Neuron (in vitro differentiated cells): Measurements from ENCODE around the gene B4GALT1.

ENCODE experiments used
- H2AFZ ChIP-seq: one replicate; pipeline ENCODE4 v1.6.1; 2013; ENCODE audit warnings: low read depth, mild to moderate bottlenecking, inconsistent platforms, low read length, moderate library complexity
- H3K27me3 ChIP-seq: one replicate; pipeline ENCODE4 v1.6.1; 2013; ENCODE audit warnings: low read length; ENCODE audit not compliant: insufficient read depth
- H3K36me3 ChIP-seq: one replicate; pipeline ENCODE4 v1.6.1; 2013; ENCODE audit warnings: low read length; ENCODE audit not compliant: insufficient read depth
- H3K4me1 ChIP-seq: one replicate; pipeline ENCODE4 v1.6.1; 2013; ENCODE audit warnings: low read length; ENCODE audit not compliant: insufficient read depth
- H3K4me3 ChIP-seq: 2 replicates; pipeline ENCODE4 v1.5.1; 2013; ENCODE audit warnings: mild to moderate bottlenecking, low read length, moderate library complexity
- H3K9me3 ChIP-seq: one replicate; pipeline ENCODE4 v1.6.1; 2013; ENCODE audit warnings: low read length

The B4GALT1 gene

GRCh38 chr9:33151601-33152000 is 15.5 kb downstream of the B4GALT1 start:
- Histone ChIP-seq H3K4me3 (no peak overlapping the region), H2AFZ (no peak overlapping the region), H3K36me3 (no peaks in the 10 kb centered on the region), H3K4me1 (no peaks in the 10 kb centered on the region), H3K27me3 (no peaks in the 10 kb centered on the region), H3K9me3 (no peaks in the 10 kb centered on the region)

DNA sequence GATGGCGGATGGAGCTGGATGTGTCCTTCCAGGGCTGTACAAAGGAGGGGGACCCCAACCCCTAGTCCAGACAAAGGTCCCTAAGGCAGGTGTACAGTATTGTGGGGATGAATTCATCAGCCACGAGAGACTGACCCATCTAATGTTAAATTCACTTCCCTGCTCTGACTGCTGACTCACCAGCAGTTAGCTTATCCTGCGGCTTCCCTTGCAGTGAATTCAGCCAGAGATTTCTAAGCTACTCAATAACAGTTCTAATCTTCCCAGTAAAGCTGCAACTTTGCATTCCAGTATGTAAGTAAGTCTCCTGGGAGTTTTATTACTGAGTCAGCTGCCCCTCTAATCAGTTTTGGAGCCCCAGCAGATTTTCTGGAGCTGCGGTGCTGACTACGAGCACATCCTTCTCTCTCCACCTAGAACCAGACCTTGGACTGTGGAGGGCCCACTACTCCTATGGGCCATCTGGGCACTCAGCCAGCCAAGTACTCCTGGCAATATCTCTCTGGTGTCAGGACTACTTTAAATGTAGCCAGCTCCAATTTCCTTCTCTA is 16.1 kb downstream of the B4GALT1 start:
- Histone ChIP-seq H3K27me3 (no peaks in the 10 kb centered on the region), H3K36me3 (no peaks in the 10 kb centered on the region), H3K9me3 (no peaks in the 10 kb centered on the region), H2AFZ (no peak overlapping the region), H3K4me1 (no peaks in the 10 kb centered on the region), H3K4me3 (no peak overlapping the region)

DNA sequence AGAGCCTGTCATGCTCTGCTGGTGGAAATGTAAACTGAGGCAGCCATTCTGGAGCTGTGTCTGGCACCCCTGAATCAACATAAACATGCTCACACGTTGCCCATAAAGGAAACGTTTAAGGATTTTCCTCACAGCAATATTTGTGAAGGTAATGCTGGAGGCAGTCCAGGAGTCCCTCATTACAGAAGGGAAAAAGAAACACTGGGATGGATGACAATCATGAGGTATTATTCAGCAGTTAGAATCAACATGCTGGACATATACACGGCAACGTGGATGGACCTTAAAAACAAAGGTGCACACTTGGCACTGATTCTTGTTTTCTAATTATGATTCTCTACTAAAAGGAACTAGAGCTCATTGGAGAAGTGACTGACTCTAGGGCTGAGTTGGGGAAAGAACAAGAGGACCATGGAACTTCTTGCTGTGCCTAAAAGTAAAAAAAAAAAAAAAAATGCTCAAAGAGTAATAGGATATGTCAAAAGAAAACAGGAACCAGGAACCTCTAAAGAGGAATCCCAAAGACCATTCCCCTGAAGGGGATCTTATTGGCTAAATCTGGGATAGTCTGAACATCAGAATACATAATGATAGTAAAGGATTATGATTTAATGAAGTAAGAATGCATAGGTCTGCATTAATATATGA is 18.6 kb downstream of the B4GALT1 start:
- Histone ChIP-seq H3K36me3 (no peaks in the 10 kb centered on the region), H2AFZ (no peak overlapping the region), H3K4me3 (no peak overlapping the region), H3K27me3 (no peaks in the 10 kb centered on the region), H3K4me1 (no peaks in the 10 kb centered on the region), H3K9me3 (no peaks in the 10 kb centered on the region)

DNA sequence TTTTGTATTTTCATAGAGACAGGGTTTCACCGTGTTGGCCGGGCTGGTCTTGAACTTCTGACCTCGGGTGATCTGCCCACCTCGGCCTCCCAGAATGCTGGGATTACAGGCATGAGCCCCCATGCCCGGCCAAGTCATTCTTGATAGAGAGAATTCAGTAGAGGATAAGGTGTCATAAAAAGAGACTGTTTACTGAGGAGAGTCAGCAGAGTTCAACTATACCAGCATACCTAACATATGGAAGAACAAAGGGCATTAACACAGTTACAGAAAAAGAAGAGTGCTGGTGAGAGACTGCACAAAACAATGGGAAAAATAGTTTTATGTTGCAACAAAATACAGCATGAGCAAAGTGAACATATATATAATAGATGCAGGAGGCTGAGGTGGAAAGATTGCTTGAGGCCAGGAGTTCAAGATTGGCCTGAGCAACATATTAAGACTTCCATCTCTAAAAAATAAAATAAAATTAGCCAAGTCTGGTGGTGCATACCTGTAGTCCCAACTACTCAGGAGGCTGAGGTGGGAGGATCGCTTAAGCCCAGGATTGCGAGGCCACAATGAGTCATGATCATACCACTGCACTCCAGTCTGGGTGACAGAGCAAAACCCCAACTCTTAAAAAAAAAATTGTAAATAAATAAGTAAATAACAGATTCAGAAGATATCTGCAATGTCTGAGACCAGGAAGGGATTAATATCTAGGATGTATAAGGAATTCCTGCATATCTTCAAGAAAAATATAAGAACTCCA is 19.5 kb downstream of the B4GALT1 start:
- Histone ChIP-seq H2AFZ (no peak overlapping the region), H3K9me3 (no peaks in the 10 kb centered on the region), H3K4me3 (no peak overlapping the region), H3K27me3 (no peaks in the 10 kb centered on the region), H3K36me3 (no peaks in the 10 kb centered on the region), H3K4me1 (no peaks in the 10 kb centered on the region)

- Histone ChIP-seq H3K36me3 (no peaks in the 10 kb centered on the region), H3K4me3 (no peak overlapping the region), H3K9me3 (no peaks in the 10 kb centered on the region), H2AFZ (no peak overlapping the region), H3K27me3 (no peaks in the 10 kb centered on the region), H3K4me1 (no peaks in the 10 kb centered on the region)
These were observed 20.8 kb downstream of the B4GALT1 start for GRCh38 chr9:33146298-33146697.

DNA sequence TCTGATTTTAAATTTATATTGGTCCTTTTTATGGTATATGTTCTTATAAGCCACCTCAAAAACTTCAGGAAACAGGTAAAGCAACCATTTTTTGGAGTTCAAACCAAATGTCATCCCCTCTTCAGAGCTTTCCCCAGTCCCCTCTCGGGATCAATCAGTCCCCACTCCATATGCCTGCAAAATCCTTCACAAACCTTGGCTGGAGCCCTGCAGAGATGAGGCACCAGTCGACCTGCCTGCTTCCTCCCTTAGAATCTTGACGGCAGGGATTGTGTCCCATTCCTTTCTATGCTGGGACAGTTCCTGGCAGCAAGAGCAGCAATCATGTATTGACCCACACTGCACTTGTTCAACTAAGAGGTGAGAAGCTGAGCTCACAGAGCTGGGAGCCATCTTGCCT is 22.6 kb downstream of the B4GALT1 start:
- H3K36me3 ChIP-seq, result no peaks in the 10 kb centered on the region
- peaks cover 11% of the 10 kb centered on the region for H3K4me1 ChIP-seq
- no peak overlapping the region for H3K4me3 ChIP-seq
- no peak overlapping the region for H2AFZ ChIP-seq
- H3K9me3 ChIP-seq, result no peaks in the 10 kb centered on the region
- no peaks in the 10 kb centered on the region for H3K27me3 ChIP-seq

GRCh38 chr9:33143241-33143661 is 23.9 kb downstream of the B4GALT1 start:
- Histone ChIP-seq H3K27me3 (peaks cover 5% of the 10 kb centered on the region), H3K4me3 (no peak overlapping the region), H3K4me1 (peaks cover 15% of the 10 kb centered on the region), H3K36me3 (no peaks in the 10 kb centered on the region), H2AFZ (no peak overlapping the region), H3K9me3 (no peaks in the 10 kb centered on the region)

DNA sequence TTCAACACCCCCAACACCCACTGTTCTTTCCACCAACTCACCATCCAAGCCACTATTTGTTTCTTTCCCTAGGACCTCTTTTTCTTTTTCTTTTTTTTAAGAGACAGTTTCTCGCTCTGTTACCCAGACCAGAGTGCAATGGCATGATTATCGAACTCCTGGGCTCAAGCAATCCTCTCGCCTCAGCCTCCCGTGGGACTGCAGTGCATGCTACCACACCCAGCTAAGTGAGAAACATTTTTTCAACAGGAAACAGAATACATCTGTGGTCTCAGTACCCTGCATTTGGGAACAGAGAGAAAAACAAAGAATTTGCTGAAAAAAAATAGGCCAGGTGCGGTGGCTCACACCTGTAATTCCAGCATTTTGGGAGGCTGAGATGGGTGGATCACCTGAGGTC is 24.6 kb downstream of the B4GALT1 start:
- Histone ChIP-seq H3K9me3 (no peaks in the 10 kb centered on the region), H3K27me3 (peaks cover 5% of the 10 kb centered on the region), H2AFZ (no peak overlapping the region), H3K4me3 (no peak overlapping the region), H3K36me3 (no peaks in the 10 kb centered on the region), H3K4me1 (peaks cover 15% of the 10 kb centered on the region)

- Histone ChIP-seq H3K36me3 (no peaks in the 10 kb centered on the region), H3K4me3 (no peak overlapping the region), H2AFZ (no peak overlapping the region), H3K4me1 (peaks cover 15% of the 10 kb centered on the region), H3K27me3 (peaks cover 5% of the 10 kb centered on the region), H3K9me3 (no peaks in the 10 kb centered on the region)
These were observed 26.5 kb downstream of the B4GALT1 start for GRCh38 chr9:33140401-33141360.

GRCh38 chr9:33139421-33140228 is 27.5 kb downstream of the B4GALT1 start:
- H3K4me1 ChIP-seq, result peaks cover 15% of the 10 kb centered on the region
- no peak overlapping the region for H2AFZ ChIP-seq
- no peaks in the 10 kb centered on the region for H3K36me3 ChIP-seq
- H3K27me3 ChIP-seq, result peaks cover 5% of the 10 kb centered on the region
- H3K4me3 ChIP-seq, result no peak overlapping the region
- H3K9me3 ChIP-seq, result no peaks in the 10 kb centered on the region

- peaks cover 5% of the 10 kb centered on the region for H3K27me3 ChIP-seq
- no peaks in the 10 kb centered on the region for H3K9me3 ChIP-seq
- no peak overlapping the region for H2AFZ ChIP-seq
- peaks cover 15% of the 10 kb centered on the region for H3K4me1 ChIP-seq
- no peaks in the 10 kb centered on the region for H3K36me3 ChIP-seq
- H3K4me3 ChIP-seq, result no peak overlapping the region
These were observed 28.4 kb downstream of the B4GALT1 start for GRCh38 chr9:33138768-33139167.

DNA sequence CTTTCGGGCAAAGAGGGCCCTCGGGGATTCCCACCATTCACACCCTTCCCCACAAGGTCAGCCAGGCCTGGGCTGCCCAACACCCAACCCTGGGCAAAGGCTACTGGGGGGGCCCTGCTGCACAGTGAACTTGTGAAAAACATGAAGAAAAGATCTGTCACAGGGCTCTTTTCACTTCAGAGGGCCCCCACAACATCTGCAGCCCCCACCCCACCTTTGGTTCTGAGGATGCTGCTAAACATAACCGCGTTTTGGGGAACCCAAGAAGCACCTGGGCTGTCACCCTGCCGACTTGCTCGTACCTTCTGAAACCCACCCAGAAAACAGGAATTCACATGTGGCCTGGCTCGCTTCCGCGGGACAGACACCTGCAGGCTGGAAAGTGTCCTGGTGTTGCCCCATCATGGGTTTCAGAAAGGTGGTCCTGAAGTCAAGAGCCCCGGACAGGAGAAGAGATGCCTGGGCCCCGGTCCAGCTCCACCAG is 29.3 kb downstream of the B4GALT1 start:
- Histone ChIP-seq H3K4me3 (no peak overlapping the region), H2AFZ (no peak overlapping the region), H3K36me3 (no peaks in the 10 kb centered on the region), H3K27me3 (peaks cover 5% of the 10 kb centered on the region), H3K9me3 (no peaks in the 10 kb centered on the region), H3K4me1 (peaks cover 15% of the 10 kb centered on the region)
